Measurements from ENCODE around the gene TPRG1L. TPM values are rescaled to one million over a fixed set of nuclear protein-coding genes. Genes with fewer than 3 reads are reported as not detected.

Gene TPRG1L
- total RNA-seq, 1 experiment from 2014 or later, result 24.0 TPM

DNA sequence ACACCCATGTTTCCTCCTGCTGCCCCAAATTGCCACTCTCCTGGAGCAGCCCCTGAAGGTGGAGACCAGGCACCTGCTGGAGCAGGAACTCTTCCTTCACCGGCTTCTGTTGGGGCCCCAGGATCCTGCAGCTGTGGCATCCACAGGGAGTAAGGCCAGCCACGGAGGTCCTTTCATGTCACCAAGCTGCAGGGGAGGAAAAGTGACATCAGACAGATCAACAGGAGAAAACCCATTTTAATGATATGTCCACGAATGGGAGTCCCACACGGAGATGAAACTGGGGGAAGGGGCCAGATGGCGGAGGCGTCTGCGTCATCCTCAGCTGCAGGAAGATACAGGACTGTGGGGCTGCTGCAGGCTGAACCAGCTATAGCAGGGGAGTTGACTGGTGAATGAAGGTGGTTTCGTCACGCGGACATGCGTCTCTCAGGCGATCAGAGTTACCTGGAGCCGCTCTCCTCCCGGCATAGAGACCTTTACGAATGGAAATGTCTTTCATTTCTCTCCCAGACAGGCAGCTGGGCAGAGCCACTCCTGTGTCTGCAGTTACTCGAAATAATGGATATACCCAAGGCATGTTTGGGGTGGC lies 37.4 kb downstream of the TPRG1L start:
- Histone ChIP-seq H3K18ac (ENCODE audit: insufficient read length, low read depth, low read length) (no peak overlapping the region), H3K4me2 (ENCODE audit: insufficient read depth, insufficient read length, low read length) (no peak overlapping the region), H4K91ac (ENCODE audit: insufficient read length, low read depth, low read length) (no peak overlapping the region), H4K8ac (replicated peaks; ENCODE audit: insufficient read length, low read depth, low read length) (no peak overlapping the region), H3K14ac (ENCODE audit: insufficient read depth, low read length) (no peak overlapping the region), H3K9ac (ENCODE audit: extremely low read depth, insufficient read length, low read length) (no peak overlapping the region), H3K79me1 (ENCODE audit: insufficient read depth, low read depth, low read length, poor library complexity, severe bottlenecking) (no peaks in the 10 kb centered on the region), H3K4me1 (ENCODE audit: insufficient read depth, low read length) (no peaks in the 10 kb centered on the region), H3K23me2 (ENCODE audit: insufficient read length, low read depth, low read length, poor library complexity, severe bottlenecking) (no peaks in the 10 kb centered on the region), H4K20me1 (ENCODE audit: control insufficient read depth, insufficient read depth, insufficient read length) (no peaks in the 10 kb centered on the region), H2BK15ac (ENCODE audit: low read depth, low read length) (no peak overlapping the region), H2BK12ac (ENCODE audit: insufficient read length, low read depth, low read length) (no peak overlapping the region), H4K5ac (ENCODE audit: insufficient read length, low read depth, low read length) (no peak overlapping the region), H3K27ac (ENCODE audit: insufficient read length, low read depth, low read length) (no peak overlapping the region), H3K23ac (ENCODE audit: insufficient read length, low read depth, low read length) (no peak overlapping the region), H3K27me3 (ENCODE audit: insufficient read depth, low read length) (no peaks in the 10 kb centered on the region; the same call in 1 of the 2 replicates), H2BK5ac (ENCODE audit: insufficient read length, low read length) (no peak overlapping the region), H3K9me3 (ENCODE audit: control insufficient read depth, low read depth, low read length) (no peaks in the 10 kb centered on the region), H3K79me2 (ENCODE audit: insufficient read depth, low read length) (no peaks in the 10 kb centered on the region), H2BK20ac (ENCODE audit: low read depth, low read length, poor library complexity, severe bottlenecking) (no peak overlapping the region), H3K56ac (ENCODE audit: insufficient read length, low read depth, low read length) (no peak overlapping the region), H2AFZ (ENCODE audit: low read length) (no peak overlapping the region), H3T11ph (ENCODE audit: low read length) (no peak overlapping the region), H3K4ac (ENCODE audit: low read depth, low read length) (no peak overlapping the region), H2BK120ac (ENCODE audit: low read depth, low read length, poor library complexity, severe bottlenecking) (no peak overlapping the region), H2AK5ac (ENCODE audit: insufficient read length, low read length) (no peak overlapping the region)
- TF ChIP-seq, protein P1, sequence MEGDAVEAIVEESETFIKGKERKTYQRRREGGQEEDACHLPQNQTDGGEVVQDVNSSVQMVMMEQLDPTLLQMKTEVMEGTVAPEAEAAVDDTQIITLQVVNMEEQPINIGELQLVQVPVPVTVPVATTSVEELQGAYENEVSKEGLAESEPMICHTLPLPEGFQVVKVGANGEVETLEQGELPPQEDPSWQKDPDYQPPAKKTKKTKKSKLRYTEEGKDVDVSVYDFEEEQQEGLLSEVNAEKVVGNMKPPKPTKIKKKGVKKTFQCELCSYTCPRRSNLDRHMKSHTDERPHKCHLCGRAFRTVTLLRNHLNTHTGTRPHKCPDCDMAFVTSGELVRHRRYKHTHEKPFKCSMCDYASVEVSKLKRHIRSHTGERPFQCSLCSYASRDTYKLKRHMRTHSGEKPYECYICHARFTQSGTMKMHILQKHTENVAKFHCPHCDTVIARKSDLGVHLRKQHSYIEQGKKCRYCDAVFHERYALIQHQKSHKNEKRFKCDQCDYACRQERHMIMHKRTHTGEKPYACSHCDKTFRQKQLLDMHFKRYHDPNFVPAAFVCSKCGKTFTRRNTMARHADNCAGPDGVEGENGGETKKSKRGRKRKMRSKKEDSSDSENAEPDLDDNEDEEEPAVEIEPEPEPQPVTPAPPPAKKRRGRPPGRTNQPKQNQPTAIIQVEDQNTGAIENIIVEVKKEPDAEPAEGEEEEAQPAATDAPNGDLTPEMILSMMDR (conservative IDR thresholded peaks at IDR 0.05), result no peak
- H3K4me1 Mint-ChIP-seq, result peaks cover 11 to 26% of the 10 kb centered on the region in 2 experiments
- no CpG with 5 or more reads among the region's 16 CpGs for WGBS (ENCODE audit: extremely low coverage, insufficient read length, low lambda C conversion rate)
- no peaks in the 10 kb centered on the region for H3K36me3 Mint-ChIP-seq (ENCODE audit: insufficient read depth in 1 of 3, low read depth in 3 of 3)
- H3K9me3 Mint-ChIP-seq, result no peaks in the 10 kb centered on the region
- H3K4me3 Mint-ChIP-seq, result no peak overlapping the region
- no peak overlapping the region for H3K27ac Mint-ChIP-seq
- peaks cover 53% of the 10 kb centered on the region for H3K27me3 Mint-ChIP-seq (ENCODE audit: low read depth)
- DNase-seq, result no peak

Data from H9 (cell line).